ENCODE data around the gene KLHL42.
"Not testable (repeated sequence)": the region's sequence is repeated elsewhere in the genome, so short reads cannot be mapped to it uniquely, and the experiment has no call there.

The KLHL42 gene, protein sequence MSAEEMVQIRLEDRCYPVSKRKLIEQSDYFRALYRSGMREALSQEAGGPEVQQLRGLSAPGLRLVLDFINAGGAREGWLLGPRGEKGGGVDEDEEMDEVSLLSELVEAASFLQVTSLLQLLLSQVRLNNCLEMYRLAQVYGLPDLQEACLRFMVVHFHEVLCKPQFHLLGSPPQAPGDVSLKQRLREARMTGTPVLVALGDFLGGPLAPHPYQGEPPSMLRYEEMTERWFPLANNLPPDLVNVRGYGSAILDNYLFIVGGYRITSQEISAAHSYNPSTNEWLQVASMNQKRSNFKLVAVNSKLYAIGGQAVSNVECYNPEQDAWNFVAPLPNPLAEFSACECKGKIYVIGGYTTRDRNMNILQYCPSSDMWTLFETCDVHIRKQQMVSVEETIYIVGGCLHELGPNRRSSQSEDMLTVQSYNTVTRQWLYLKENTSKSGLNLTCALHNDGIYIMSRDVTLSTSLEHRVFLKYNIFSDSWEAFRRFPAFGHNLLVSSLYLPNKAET

DNA sequence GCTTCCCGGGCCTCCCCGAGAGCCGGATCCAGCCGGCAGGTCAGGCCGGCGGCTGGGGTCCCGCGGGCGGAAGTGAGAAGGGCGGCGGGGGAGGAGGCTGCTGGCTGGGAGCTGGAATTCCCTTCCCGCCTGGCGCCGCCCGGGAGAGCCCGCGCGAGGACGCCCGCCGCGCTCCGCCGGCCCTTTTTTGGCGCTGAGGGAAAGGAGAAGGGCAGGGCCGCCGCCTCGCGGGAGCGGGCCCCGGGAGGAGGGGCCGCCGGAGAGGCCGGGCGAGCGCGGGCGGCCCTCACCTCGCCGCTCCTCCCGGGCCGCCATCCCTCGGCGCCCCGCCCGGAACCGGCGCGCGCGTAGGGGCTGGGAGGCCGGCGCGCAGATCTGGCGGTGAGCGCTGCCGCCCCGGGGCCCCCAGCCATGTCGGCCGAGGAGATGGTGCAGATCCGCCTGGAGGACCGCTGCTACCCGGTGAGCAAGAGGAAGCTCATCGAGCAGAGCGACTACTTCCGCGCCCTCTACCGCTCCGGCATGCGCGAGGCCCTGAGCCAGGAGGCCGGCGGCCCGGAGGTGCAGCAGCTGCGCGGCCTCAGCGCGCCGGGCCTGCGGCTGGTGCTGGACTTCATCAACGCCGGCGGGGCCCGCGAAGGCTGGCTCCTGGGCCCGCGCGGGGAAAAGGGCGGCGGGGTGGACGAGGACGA lies at the start of gene KLHL42, which contains the start of gene MANSC4:
Gene KLHL42, plus strand, starts transcription at position 314 of the 692 bp plus-strand sequence. Its CDS starts 98 bp downstream, at position 412.
Gene MANSC4, minus strand, starts transcription at position 317 of the 692 bp plus-strand sequence. CDS start 8,960 bp downstream, outside the sequence.
- Histone ChIP-seq H3K36me3 (replicated peaks) (no peaks in the 10 kb centered on the region; the same call in 1 of the 2 replicates), H3K9me3 (no peaks in the 10 kb centered on the region), H3K27me3 (ENCODE audit: low read depth) (no peaks in the 10 kb centered on the region), H3K4me3 (peak within 1 kb of the TSS; percentile 40), H3K4me1 (peaks cover 26% of the 10 kb centered on the region)
- peak; percentile 61 to 80 for DNase-seq (ENCODE audit: low spot score in 2 of 2)
- in situ Hi-C loops (cut with MboI; ENCODE audit: low sequenced_read_pairs): no loop called here

DNA sequence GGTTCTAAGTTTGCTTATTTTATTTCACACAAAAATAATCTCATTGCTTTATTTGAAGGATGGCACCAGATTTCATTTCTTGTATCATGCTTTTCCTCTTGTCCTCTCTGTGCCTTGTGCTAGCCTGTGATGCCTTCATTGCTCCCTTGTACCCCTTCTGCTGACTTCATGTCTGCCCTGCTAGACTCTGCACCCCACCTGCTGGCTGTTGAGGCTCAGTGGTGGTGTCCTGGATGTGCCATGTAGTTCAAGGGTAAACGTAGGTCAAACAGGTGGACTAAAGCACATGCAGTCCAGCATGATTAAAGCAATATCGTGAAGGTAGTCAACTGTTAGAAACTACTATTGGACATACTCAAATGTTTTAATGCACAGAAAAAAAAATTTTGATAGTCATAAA lies 47.8 kb upstream of the KLHL42 start:
- Histone ChIP-seq H3K36me3 (replicated peaks) (peaks cover 20% of the 10 kb centered on the region), H3K4me3 (no peak overlapping the region), H3K4me1 (0 out of 2 replicates have a peak, but pooled peaks cover 3% of the 10 kb centered on the region), H3K27me3 (ENCODE audit: low read depth) (no peaks in the 10 kb centered on the region), H3K9me3 (no peaks in the 10 kb centered on the region)
- in situ Hi-C loops (cut with MboI; ENCODE audit: low sequenced_read_pairs): loop anchor here (10.0 kb wide), 1 partner anchor 213 kb away; no protein-coding TSS in a partner anchor
- no peak for DNase-seq (ENCODE audit: low spot score in 2 of 2)

- H3K9me3 ChIP-seq: no peaks in the 10 kb centered on the region
- H3K27me3 ChIP-seq (ENCODE audit: low read depth): no peaks in the 10 kb centered on the region
- peak; percentile 38 to 41 for DNase-seq (ENCODE audit: low spot score in 2 of 2)
- peaks cover 24% of the 10 kb centered on the region for H3K36me3 ChIP-seq (replicated peaks)
- in situ Hi-C loops (cut with MboI; ENCODE audit: low sequenced_read_pairs): loop anchor here (10.0 kb wide), 1 partner anchor 212 kb away; no protein-coding TSS in a partner anchor
- 0 out of 2 replicates have a peak, but pooled peaks cover 3% of the 10 kb centered on the region for H3K4me1 ChIP-seq
- no peak overlapping the region for H3K4me3 ChIP-seq
These were observed 46.9 kb upstream of the KLHL42 start for GRCh38 chr12:27733052-27733656.

GRCh38 chr12:27733791-27734190 lies 46.2 kb upstream of the KLHL42 start:
- H3K27me3 ChIP-seq (ENCODE audit: low read depth): no peaks in the 10 kb centered on the region
- DNase-seq (ENCODE audit: low spot score in 2 of 2): no peak
- peaks cover 29% of the 10 kb centered on the region for H3K36me3 ChIP-seq (replicated peaks)
- no peaks in the 10 kb centered on the region for H3K9me3 ChIP-seq
- in situ Hi-C loops (cut with MboI; ENCODE audit: low sequenced_read_pairs): loop anchor here (10.0 kb wide), 1 partner anchor 211 kb away; no protein-coding TSS in a partner anchor
- no peaks in the 10 kb centered on the region for H3K4me1 ChIP-seq
- H3K4me3 ChIP-seq: no peak overlapping the region

DNA sequence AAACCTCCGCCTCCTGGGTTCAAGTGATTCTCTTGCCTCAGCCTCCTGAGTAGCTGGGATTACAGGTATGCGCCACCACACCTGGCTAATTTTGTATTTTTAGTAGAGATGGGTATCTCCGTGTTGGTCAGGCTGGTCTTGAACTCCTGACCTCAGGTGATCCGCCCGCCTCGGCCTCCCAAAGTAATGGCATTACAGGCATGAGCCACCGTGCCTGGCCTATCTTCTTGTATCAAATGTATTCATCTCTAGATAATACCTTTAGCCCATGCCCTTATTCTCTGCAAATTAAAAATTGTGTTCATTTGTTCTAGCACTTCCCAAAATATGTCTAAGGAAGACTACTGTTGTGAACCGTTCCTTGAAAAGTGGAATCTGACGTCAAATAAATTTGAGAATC lies 45.7 kb upstream of the KLHL42 start:
- H3K36me3 ChIP-seq (replicated peaks): peaks cover 29% of the 10 kb centered on the region

DNA sequence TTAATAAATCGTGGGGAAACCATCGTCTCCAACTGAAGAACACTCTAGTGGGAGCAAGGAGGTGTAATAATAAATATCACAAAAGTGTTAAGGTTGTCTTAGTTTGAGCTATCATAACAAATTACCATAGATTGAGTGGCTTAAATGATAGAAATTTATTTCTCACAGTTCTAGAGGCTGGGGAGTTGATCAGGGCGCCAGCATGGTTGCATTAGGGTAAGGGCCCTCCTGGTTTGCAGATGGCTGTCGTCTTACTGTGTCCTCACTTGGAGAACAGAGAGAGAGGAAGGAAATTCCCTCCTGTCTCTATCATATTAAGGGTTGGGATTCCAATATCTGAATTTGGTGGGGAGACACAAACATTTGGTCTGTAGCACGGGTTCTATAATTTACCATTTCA lies 36.4 kb upstream of the KLHL42 start:
- no peak for DNase-seq (ENCODE audit: low spot score in 2 of 2)
- no peaks in the 10 kb centered on the region for H3K9me3 ChIP-seq
- H3K4me3 ChIP-seq: no peak overlapping the region
- no peaks in the 10 kb centered on the region for H3K27me3 ChIP-seq (ENCODE audit: low read depth)
- peaks cover under 1% of the 10 kb centered on the region for H3K36me3 ChIP-seq (replicated peaks)
- in situ Hi-C loops (cut with MboI; ENCODE audit: low sequenced_read_pairs): no loop called here
- H3K4me1 ChIP-seq: no peaks in the 10 kb centered on the region; the same call in 1 of the 2 replicates

More for the DNA sequence above, 45.7 kb upstream of the KLHL42 start:
- not testable (repeated sequence) for H3K27me3 ChIP-seq (ENCODE audit: low read depth); H3K9me3 ChIP-seq; DNase-seq (ENCODE audit: low spot score in 2 of 2); H3K4me3 ChIP-seq; H3K4me1 ChIP-seq
- in situ Hi-C loops (cut with MboI; ENCODE audit: low sequenced_read_pairs): loop anchor here (10.0 kb wide), 1 partner anchor 210 kb away; no protein-coding TSS in a partner anchor

- H3K4me3 ChIP-seq; H3K27me3 ChIP-seq (ENCODE audit: low read depth); in situ Hi-C loops (cut with MboI; ENCODE audit: low sequenced_read_pairs); H3K9me3 ChIP-seq; DNase-seq (ENCODE audit: low spot score in 2 of 2); H3K36me3 ChIP-seq (replicated peaks); H3K4me1 ChIP-seq: not testable (repeated sequence)
These were observed 34.3 kb upstream of the KLHL42 start for GRCh38 chr12:27745734-27746133.

GRCh38 chr12:27747111-27747820 lies 32.8 kb upstream of the KLHL42 start:
- DNase-seq (ENCODE audit: low spot score in 2 of 2): no peak
- Histone ChIP-seq H3K36me3 (replicated peaks) (no peaks in the 10 kb centered on the region; the same call in 1 of the 2 replicates), H3K9me3 (no peaks in the 10 kb centered on the region), H3K4me1 (no peaks in the 10 kb centered on the region), H3K4me3 (no peak overlapping the region), H3K27me3 (ENCODE audit: low read depth) (no peaks in the 10 kb centered on the region)
- in situ Hi-C loops (cut with MboI; ENCODE audit: low sequenced_read_pairs): no loop called here

DNA sequence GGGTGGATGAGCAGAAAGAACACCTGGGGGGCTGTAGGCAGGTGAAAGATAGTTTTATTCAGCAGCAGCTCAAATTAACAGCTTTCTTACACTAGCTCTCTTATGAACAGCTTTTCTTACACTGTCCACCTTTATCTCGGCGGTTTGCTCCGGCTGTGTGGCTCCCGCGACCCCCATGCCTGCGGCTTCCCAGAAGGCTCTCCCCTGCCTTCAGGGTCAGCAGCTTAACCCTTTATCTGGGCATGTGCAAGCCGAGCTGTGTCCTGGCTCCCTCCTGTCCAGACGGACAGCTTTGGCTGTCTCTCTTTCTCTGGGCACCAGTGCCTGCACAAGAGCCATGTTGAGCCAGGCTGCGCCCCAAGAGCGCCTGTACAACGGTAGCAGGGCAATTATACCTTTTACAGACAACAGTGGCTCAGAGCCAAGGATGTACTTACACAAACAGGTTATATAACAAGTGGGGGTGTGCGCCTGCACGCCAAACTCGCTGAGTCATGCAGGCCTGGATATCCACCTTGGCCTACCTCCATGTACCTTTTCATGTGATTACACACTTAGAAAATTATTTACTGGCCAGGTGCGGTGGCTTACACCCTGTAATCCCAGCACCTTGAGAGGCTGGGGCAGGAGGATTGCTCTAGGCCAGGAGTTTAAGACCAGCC lies 28.5 kb upstream of the KLHL42 start:
- no peak for DNase-seq (ENCODE audit: low spot score in 2 of 2)
- Histone ChIP-seq H3K4me1 (no peaks in the 10 kb centered on the region), H3K27me3 (ENCODE audit: low read depth) (no peaks in the 10 kb centered on the region), H3K36me3 (replicated peaks) (peaks cover 7% of the 10 kb centered on the region; the same call in 1 of the 2 replicates), H3K9me3 (no peaks in the 10 kb centered on the region), H3K4me3 (no peak overlapping the region)
- in situ Hi-C loops (cut with MboI; ENCODE audit: low sequenced_read_pairs): no loop called here

DNA sequence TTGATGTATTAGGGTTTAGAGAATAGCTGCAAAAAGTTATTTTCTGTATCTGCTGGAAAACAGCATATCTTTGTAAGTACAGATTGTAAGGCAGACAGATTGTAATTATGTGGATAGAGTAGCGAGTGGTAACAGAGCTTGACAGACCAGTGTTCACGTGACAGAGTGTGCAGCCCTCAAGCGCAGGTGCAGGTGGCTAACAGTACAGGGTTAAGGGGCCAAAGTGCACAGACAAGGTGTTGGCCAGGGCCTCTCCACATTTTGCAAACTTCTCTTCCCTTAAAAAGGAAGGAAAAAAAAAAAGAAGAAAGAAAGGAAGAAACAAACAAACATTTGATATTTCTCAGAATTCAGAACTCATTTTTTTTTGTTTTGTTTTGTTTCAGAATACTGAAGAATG lies 25.2 kb upstream of the KLHL42 start:
- Histone ChIP-seq H3K27me3 (ENCODE audit: low read depth) (no peaks in the 10 kb centered on the region), H3K9me3 (no peaks in the 10 kb centered on the region), H3K4me3 (no peak overlapping the region), H3K4me1 (no peaks in the 10 kb centered on the region), H3K36me3 (replicated peaks) (peaks cover 10% of the 10 kb centered on the region; the same call in 1 of the 2 replicates)
- DNase-seq (ENCODE audit: low spot score in 2 of 2): no peak
- in situ Hi-C loops (cut with MboI; ENCODE audit: low sequenced_read_pairs): no loop called here

DNA sequence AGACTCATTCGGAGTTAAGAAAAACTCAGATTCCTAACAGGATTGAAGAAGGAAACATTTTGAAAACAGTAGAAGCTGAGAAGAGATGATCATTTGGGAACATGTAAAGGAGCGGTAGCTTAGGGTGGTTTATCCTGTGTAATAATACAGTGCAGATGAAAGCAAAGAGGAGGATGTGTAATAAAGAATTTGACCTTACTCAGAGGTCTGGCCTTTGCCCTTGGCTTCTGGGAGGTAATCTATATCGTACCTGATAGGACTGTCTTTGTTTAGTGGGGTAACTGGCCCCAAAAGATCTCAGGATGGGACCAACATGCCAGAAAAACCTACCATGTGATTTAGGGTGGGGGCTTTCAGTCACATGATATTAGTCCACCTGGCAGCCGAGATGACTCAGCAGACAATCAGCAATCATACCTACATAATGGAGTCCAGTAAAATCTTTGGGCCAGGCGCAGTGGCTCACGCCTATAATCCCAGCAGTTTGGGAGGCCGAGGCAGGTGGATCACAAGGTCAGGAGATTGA lies 23.3 kb upstream of the KLHL42 start:
- Histone ChIP-seq H3K9me3 (no peaks in the 10 kb centered on the region), H3K36me3 (replicated peaks) (peaks cover 10% of the 10 kb centered on the region; the same call in 1 of the 2 replicates), H3K4me3 (no peak overlapping the region), H3K27me3 (ENCODE audit: low read depth) (no peaks in the 10 kb centered on the region), H3K4me1 (no peaks in the 10 kb centered on the region)
- no peak for DNase-seq (ENCODE audit: low spot score in 2 of 2)
- in situ Hi-C loops (cut with MboI; ENCODE audit: low sequenced_read_pairs): no loop called here

GRCh38 chr12:27762757-27763156 lies 17.3 kb upstream of the KLHL42 start:
- in situ Hi-C loops (cut with MboI; ENCODE audit: low sequenced_read_pairs): no loop called here
- H3K4me1 ChIP-seq: no peaks in the 10 kb centered on the region
- no peaks in the 10 kb centered on the region for H3K9me3 ChIP-seq
- no peak overlapping the region for H3K4me3 ChIP-seq
- no peaks in the 10 kb centered on the region for H3K27me3 ChIP-seq (ENCODE audit: low read depth)
- H3K36me3 ChIP-seq (replicated peaks): no peaks in the 10 kb centered on the region
- DNase-seq (ENCODE audit: low spot score in 2 of 2): no peak

Measured in HAP-1 (cell line).